ENCODE measurements around the gene MYCN. TPM values are rescaled to one million over a fixed set of nuclear protein-coding genes. Genes with fewer than 3 reads are reported as not detected.

The MYCN gene
- total RNA-seq, 6 donors from 2014 or later: 0.20 to 0.67 (median 0.52) TPM; not detected in 3

DNA sequence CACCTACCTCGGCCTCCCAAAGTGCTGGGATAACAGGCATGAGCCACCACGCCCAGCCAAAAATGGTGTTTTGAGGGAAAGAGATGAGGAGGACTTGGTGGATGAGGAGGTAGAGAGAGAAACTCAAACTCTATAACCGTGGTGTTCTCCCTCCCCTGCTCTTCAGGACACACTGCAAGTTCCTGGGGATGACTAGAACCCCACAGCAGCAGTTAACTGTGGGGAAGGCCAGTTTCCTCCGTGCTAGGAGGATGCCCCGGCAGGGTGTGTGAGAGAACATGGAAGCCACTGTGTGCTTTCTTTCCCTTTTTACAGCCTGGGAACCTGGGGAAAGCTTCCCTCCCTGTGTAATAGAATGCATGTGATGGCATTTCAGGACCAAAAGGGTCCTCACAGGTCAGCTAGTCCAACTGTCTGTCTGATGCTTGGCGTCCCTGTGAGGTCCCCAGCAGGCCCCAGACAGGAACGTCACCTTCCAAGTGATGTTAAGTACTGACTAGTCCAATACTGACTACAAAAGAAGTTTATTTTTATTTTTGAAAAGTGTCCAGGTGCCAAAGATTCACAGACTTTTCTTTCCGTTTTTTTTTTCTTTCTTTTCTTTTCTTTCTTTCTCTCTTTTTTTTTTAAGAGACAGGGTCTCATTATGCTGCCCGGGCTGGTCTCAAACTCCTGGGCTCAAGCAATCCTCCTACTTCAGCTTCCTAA, 38.9 kb downstream of the MYCN start:
- no peak for DNase-seq
- Histone ChIP-seq H3K27me3 (no peaks in the 10 kb centered on the region), H3K9me3 (no peaks in the 10 kb centered on the region), H3K27ac (no peak overlapping the region), H3K36me3 (no peaks in the 10 kb centered on the region), H3K4me3 (no peak overlapping the region), H3K4me1 (peaks cover 0 to 11% (median 2%) of the 10 kb centered on the region in 4 donors)
- 76 to 84% methylated on average over 9 of the region's 9 CpGs for WGBS, 2 donors
- ATAC-seq (ENCODE audit: low FRiP score in 2 of 2): no peak
- TF ChIP-seq EP300 (IDR thresholded peaks at IDR 0.05) (no peak), POLR2AphosphoS5 (IDR thresholded peaks at IDR 0.05) (no peak), POLR2A (IDR thresholded peaks at IDR 0.05) (no peak)
- TF ChIP-seq, protein P1, sequence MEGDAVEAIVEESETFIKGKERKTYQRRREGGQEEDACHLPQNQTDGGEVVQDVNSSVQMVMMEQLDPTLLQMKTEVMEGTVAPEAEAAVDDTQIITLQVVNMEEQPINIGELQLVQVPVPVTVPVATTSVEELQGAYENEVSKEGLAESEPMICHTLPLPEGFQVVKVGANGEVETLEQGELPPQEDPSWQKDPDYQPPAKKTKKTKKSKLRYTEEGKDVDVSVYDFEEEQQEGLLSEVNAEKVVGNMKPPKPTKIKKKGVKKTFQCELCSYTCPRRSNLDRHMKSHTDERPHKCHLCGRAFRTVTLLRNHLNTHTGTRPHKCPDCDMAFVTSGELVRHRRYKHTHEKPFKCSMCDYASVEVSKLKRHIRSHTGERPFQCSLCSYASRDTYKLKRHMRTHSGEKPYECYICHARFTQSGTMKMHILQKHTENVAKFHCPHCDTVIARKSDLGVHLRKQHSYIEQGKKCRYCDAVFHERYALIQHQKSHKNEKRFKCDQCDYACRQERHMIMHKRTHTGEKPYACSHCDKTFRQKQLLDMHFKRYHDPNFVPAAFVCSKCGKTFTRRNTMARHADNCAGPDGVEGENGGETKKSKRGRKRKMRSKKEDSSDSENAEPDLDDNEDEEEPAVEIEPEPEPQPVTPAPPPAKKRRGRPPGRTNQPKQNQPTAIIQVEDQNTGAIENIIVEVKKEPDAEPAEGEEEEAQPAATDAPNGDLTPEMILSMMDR (IDR thresholded peaks at IDR 0.05): no peak

DNA sequence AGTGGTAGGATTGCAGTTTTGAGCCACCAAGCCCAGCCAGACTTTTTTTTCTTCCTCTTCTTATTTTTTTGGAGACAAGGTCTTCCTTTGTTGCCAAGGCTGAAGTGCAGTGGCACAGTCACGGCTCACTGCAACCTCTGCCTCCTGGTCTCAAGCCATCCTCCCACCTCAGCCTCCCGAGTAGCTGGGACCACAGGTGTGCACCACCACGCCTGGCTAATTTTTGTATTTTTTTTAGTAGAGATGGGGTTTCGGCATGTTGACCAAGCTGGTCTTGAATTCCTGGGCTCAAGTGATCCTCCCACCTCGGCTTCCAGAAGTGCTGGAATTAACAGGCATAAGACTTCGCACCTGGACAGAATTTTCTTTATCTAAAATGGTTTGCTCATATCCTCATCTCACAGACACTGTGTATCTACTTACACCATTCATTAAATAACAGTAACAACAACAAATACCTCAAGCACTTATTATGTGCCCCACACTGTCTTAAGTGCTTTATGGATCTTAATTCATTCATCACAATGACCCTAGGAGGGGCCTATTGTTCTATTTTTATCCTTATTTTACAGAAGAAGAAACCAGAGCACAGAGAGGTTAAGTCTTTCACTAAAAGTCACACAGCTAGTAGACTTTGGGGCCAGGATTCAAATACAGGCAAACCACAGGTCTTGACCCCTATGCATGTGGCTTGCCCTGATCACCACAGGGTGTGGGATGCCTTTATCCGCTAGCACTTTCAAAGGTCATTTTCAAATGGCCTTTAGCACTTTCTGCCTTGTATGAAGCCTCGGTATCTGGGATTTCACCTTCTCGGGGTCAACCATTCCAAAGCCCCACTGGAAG, 39.6 kb downstream of the MYCN start:
- no peak for TF ChIP-seq EP300 (IDR thresholded peaks at IDR 0.05)
- TF ChIP-seq, protein P1 (IDR thresholded peaks at IDR 0.05): no peak
- TF ChIP-seq POLR2AphosphoS5 (IDR thresholded peaks at IDR 0.05): no peak
- WGBS, 2 donors: 88 to 92% methylated on average over 9 of the region's 9 CpGs

DNA sequence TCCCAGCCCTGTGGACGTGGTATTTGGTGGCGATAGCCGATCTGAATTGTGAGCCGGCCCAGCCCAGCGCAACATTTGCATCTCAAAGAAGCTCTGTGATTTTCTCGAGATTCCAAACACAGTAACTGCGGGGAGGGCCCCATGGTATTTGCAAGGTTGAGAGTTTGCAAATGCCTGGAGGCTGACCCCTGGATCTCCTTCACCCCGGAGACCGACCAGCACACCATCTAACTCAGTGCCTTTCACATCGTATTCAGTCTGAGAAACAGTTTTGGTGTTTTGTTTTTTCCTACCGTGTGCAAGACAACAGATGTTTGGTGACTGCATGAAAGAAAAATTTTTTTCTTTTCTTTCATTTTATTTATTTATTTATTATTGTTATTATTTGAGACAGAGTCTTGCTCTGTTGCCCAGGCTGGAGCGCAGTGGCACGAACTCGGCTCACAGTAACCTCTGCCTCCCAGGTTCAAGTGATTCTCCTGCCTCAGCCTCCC, 40.3 kb downstream of the MYCN start:
- 88 to 92% methylated on average over 14 of the region's 14 CpGs for WGBS, 2 donors
- Histone ChIP-seq H3K4me1 (peaks cover 0 to 11% (median 2%) of the 10 kb centered on the region in 4 donors), H3K4me3 (no peak overlapping the region), H3K27ac (no peak overlapping the region), H3K36me3 (no peaks in the 10 kb centered on the region), H3K9me3 (no peaks in the 10 kb centered on the region), H3K27me3 (no peaks in the 10 kb centered on the region)
- DNase-seq: no peak
- TF ChIP-seq POLR2AphosphoS5 (IDR thresholded peaks at IDR 0.05): no peak
- no peak for TF ChIP-seq EP300 (IDR thresholded peaks at IDR 0.05)
- TF ChIP-seq, protein P1 (IDR thresholded peaks at IDR 0.05): no peak
- no peak for TF ChIP-seq POLR2A (IDR thresholded peaks at IDR 0.05)
- ATAC-seq (ENCODE audit: low FRiP score in 2 of 2): no peak

More for the DNA sequence above, 39.6 kb downstream of the MYCN start:
- no peak for DNase-seq
- H3K27ac ChIP-seq: no peak overlapping the region
- H3K9me3 ChIP-seq: no peaks in the 10 kb centered on the region
- H3K27me3 ChIP-seq: no peaks in the 10 kb centered on the region
- ATAC-seq (ENCODE audit: low FRiP score in 2 of 2): no peak
- H3K36me3 ChIP-seq: no peaks in the 10 kb centered on the region
- H3K4me3 ChIP-seq: no peak overlapping the region
- peaks cover 0 to 11% (median 2%) of the 10 kb centered on the region in 4 donors for H3K4me1 ChIP-seq

DNA sequence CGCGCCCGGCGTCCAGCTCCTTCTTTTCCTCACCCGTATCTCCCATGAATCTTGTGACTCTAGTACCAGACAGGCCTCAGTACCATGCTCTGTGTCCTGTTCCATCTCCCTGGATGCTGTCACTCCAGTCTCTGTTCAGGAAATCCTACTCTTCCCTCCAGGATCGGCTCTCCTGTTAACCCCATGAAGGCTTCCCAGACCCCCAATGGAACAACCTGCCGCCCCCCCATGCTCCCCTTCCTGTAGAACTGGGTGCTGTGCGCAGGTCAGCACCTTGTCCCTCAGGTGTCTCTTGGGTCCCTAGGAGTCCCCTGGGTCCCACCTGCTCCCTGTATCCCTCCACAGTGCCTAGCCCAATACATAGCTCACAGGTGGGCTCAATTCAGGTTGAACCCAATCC, 41.3 kb downstream of the MYCN start:
- TF ChIP-seq POLR2AphosphoS5 (IDR thresholded peaks at IDR 0.05) (no peak), POLR2A (IDR thresholded peaks at IDR 0.05) (no peak), EP300 (IDR thresholded peaks at IDR 0.05) (no peak)
- TF ChIP-seq, protein P1 (IDR thresholded peaks at IDR 0.05): no peak
- DNase-seq: no peak
- H3K27me3 ChIP-seq: no peaks in the 10 kb centered on the region
- no peaks in the 10 kb centered on the region for H3K36me3 ChIP-seq
- H3K4me3 ChIP-seq: no peak overlapping the region
- H3K4me1 ChIP-seq: peaks cover 0 to 11% (median 2%) of the 10 kb centered on the region in 4 donors
- WGBS, 2 donors: 89 to 94% methylated on average over 6 to 8 of the region's 8 CpGs
- ATAC-seq (ENCODE audit: low FRiP score in 2 of 2): no peak
- no peaks in the 10 kb centered on the region for H3K9me3 ChIP-seq
- H3K27ac ChIP-seq: no peak overlapping the region
